ENCODE results near the gene SCART1.

Gene SCART1

DNA sequence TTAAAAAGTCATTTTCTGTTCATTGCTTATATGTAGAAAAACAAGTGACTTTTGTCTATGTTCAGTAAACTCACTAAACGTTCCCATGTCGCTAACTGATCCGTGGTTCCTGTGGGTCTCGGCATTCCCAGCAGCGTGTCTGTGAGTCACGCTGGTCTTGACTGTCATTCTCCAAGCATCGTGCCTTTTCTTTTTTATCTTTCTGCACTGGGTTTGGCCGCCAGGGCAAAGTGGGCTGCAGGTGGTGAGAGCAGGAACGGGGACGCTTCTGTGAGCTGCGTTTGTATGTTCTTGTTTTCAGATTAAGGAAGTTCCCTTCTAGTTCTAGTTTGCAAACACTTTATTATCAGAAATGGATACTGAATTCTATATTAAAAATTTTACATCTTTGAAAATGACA lies 6.8 kb upstream of the SCART1 start:
- no peaks in the 10 kb centered on the region for H3K9me3 ChIP-seq (ENCODE audit: control insufficient read depth, low read length)
- H3K4me3 ChIP-seq (ENCODE audit: low read depth, low read length): no peak overlapping the region
- H3K4me1 ChIP-seq: no peaks in the 10 kb centered on the region
- H3K36me3 ChIP-seq (ENCODE audit: control insufficient read depth, insufficient read depth, low read length): no peaks in the 10 kb centered on the region
- no peak overlapping the region for H2AFZ ChIP-seq
- no peak overlapping the region for H3K9ac ChIP-seq
- H3K4me2 ChIP-seq (ENCODE audit: low read length): no peak overlapping the region
- no peaks in the 10 kb centered on the region for H3K79me2 ChIP-seq
- no peak overlapping the region for H3K27ac ChIP-seq
- TF ChIP-seq, protein P1, sequence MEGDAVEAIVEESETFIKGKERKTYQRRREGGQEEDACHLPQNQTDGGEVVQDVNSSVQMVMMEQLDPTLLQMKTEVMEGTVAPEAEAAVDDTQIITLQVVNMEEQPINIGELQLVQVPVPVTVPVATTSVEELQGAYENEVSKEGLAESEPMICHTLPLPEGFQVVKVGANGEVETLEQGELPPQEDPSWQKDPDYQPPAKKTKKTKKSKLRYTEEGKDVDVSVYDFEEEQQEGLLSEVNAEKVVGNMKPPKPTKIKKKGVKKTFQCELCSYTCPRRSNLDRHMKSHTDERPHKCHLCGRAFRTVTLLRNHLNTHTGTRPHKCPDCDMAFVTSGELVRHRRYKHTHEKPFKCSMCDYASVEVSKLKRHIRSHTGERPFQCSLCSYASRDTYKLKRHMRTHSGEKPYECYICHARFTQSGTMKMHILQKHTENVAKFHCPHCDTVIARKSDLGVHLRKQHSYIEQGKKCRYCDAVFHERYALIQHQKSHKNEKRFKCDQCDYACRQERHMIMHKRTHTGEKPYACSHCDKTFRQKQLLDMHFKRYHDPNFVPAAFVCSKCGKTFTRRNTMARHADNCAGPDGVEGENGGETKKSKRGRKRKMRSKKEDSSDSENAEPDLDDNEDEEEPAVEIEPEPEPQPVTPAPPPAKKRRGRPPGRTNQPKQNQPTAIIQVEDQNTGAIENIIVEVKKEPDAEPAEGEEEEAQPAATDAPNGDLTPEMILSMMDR (IDR thresholded peaks at IDR 0.05): no peak
- H3K27me3 ChIP-seq (ENCODE audit: control insufficient read depth, insufficient read depth, low read length): no peaks in the 10 kb centered on the region

DNA sequence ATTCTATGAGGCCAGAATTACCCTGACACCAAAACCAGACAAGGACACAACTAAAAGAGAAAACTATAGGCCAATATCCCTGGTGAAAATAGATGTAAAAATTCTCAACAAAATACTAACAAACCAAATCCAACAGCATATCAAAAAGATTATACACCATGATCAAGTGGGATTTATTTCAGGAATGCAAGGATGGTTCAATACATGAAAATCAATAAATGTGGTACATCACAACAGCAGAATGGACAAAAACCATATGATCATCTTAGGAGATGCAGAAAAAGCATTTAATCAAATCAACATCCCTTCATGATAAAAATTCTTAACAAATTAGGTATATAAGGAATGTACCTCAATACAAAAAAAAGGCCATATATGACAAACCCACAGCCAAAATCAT lies 5.6 kb upstream of the SCART1 start:
- H3K36me3 ChIP-seq (ENCODE audit: control insufficient read depth, insufficient read depth, low read length): no peaks in the 10 kb centered on the region
- no peak overlapping the region for H3K9ac ChIP-seq
- H3K27ac ChIP-seq: no peak overlapping the region
- H2AFZ ChIP-seq: no peak overlapping the region
- H3K79me2 ChIP-seq: no peaks in the 10 kb centered on the region
- no peak overlapping the region for H3K4me2 ChIP-seq (ENCODE audit: low read length)
- no peaks in the 10 kb centered on the region for H3K27me3 ChIP-seq (ENCODE audit: control insufficient read depth, insufficient read depth, low read length)
- TF ChIP-seq, protein P1 (IDR thresholded peaks at IDR 0.05): no peak
- H3K4me1 ChIP-seq: no peaks in the 10 kb centered on the region
- H3K9me3 ChIP-seq (ENCODE audit: control insufficient read depth, low read length): no peaks in the 10 kb centered on the region
- H3K4me3 ChIP-seq (ENCODE audit: low read depth, low read length): no peak overlapping the region

DNA sequence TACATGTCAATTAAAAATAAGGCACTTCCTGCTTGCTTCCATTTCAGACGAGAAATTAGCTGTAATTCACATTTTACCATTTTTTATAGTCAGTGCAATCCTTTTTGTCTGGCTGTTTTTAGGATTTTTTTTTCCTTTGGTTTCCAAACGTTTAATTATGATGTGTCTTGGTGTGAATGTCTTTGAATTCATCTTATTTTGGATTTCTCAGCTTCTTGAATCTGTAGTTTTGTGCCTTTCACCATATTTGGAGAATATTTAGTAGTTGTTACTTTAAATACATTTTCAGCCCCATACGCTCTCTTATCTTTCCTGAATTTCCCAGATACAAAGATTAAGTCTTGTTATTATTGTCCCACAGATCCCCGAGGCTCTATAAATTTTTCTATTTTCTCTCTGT lies 2.4 kb upstream of the SCART1 start:
- H3K4me3 ChIP-seq (ENCODE audit: low read depth, low read length): no peak overlapping the region
- no peaks in the 10 kb centered on the region for H3K79me2 ChIP-seq
- no peak overlapping the region for H3K4me2 ChIP-seq (ENCODE audit: low read length)
- H3K9me3 ChIP-seq (ENCODE audit: control insufficient read depth, low read length): no peaks in the 10 kb centered on the region
- no peak overlapping the region for H2AFZ ChIP-seq
- H3K27ac ChIP-seq: no peak overlapping the region
- no peaks in the 10 kb centered on the region for H3K4me1 ChIP-seq
- H3K27me3 ChIP-seq (ENCODE audit: control insufficient read depth, insufficient read depth, low read length): no peaks in the 10 kb centered on the region
- TF ChIP-seq, protein P1 (IDR thresholded peaks at IDR 0.05): no peak
- no peaks in the 10 kb centered on the region for H3K36me3 ChIP-seq (ENCODE audit: control insufficient read depth, insufficient read depth, low read length)
- no peak overlapping the region for H3K9ac ChIP-seq

DNA sequence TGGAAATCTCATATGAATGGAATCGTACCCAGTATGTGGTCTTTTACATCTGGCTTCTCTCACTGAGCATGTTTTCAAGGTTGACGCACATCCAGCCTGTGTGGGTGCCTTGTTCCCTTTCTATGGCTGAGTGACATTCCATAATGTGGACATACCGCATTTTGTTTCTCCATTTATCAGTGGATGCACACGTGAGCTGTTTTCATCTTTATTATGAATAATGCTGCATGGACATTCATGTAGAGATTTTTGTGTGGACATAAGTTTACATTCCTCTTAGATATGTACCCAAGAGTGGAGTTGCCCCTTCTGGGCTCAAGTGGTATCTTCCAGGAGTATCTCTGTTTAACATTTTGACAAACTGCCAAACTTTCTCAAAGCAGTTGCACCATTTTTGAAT lies 1.3 kb upstream of the SCART1 start:
- Histone ChIP-seq H3K4me3 (ENCODE audit: low read depth, low read length) (no peak overlapping the region), H3K4me2 (ENCODE audit: low read length) (no peak overlapping the region), H3K9ac (no peak overlapping the region), H3K27ac (no peak overlapping the region), H2AFZ (no peak overlapping the region), H3K79me2 (no peaks in the 10 kb centered on the region), H3K36me3 (ENCODE audit: control insufficient read depth, insufficient read depth, low read length) (no peaks in the 10 kb centered on the region), H3K9me3 (ENCODE audit: control insufficient read depth, low read length) (no peaks in the 10 kb centered on the region), H3K4me1 (no peaks in the 10 kb centered on the region), H3K27me3 (ENCODE audit: control insufficient read depth, insufficient read depth, low read length) (no peaks in the 10 kb centered on the region)
- TF ChIP-seq, protein P1 (IDR thresholded peaks at IDR 0.05): no peak

DNA sequence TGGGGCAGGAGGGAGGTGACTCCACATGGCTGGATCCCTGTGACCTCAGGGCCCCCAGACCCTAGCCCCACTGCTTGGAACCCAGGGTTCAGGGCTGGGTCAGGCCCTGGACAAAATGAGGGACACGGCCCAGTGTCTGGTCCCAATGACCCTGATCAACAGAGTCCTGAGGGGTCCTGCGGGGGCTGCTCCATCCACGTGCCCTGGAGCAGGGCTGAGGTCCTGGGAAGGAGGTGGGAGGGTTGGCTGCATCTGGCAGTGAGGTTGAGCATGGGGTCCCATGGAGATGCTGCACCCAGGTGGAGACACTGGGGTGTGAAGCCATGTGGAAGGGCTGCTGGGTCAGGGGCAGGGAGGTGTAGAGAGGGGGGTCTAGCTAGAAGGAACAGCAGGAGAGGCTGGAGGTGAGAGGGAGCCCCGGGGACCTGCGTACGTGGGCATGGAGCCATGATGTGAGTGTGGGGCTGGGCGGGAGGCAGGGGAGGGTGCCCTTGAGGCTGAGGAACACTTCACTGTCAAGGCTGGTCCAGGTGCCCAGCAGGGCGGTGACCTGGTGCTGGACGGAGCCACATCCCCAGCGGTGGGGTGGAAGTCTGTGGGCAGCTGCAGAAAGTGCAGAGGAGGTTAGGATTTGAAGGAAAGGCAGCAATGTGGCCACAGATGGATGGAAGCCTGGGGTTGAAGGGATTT lies 604 bp downstream of the SCART1 start:
- Histone ChIP-seq H3K9me3 (ENCODE audit: control insufficient read depth, low read length) (no peaks in the 10 kb centered on the region), H2AFZ (no peak overlapping the region)
- TF ChIP-seq, protein P1 (IDR thresholded peaks at IDR 0.05): no peak

More for the DNA sequence above, 604 bp downstream of the SCART1 start:
- Histone ChIP-seq H3K79me2 (no peaks in the 10 kb centered on the region), H3K4me2 (ENCODE audit: low read length) (no peak overlapping the region), H3K36me3 (ENCODE audit: control insufficient read depth, insufficient read depth, low read length) (no peaks in the 10 kb centered on the region), H3K9ac (no peak overlapping the region), H3K27ac (no peak overlapping the region), H3K4me3 (ENCODE audit: low read depth, low read length) (no peak overlapping the region), H3K27me3 (ENCODE audit: control insufficient read depth, insufficient read depth, low read length) (no peaks in the 10 kb centered on the region), H3K4me1 (no peaks in the 10 kb centered on the region)
